Kidney tubule cell (primary cell): ENCODE measurements around the gene CDK14.

Experiments used
- DNase-seq: peaks from one replicate; pipeline ENCODE4 v3.0.0-alpha.2; 2018; ENCODE audit warnings: low spot score

Gene CDK14

GRCh38 chr7:90842430-90842788 is 246.3 kb downstream of the CDK14 start:
- no peak for DNase-seq

GRCh38 chr7:90843472-90843871 is 247.4 kb downstream of the CDK14 start:
- no peak for DNase-seq

GRCh38 chr7:90844421-90844820 is 248.3 kb downstream of the CDK14 start:
- DNase-seq: no peak

DNA sequence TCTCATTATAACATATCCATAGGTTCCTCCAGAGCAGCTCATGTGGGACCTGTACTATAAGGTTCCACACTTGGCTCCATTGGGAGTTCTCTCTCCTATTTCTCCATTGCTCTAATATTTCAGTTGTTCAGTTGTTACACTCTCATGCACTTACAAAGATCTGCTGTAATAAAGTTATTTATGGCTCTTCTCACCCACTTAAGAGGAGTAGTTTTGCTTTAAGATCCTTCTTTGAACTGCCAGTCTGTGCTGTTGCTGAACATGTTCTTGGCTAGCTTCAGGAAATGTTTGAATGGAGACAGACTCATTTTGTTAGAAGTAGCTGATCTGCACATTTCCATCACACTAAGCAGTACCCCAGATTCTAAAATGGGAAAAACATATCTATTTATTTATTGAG is 250.1 kb downstream of the CDK14 start:
- no peak for DNase-seq

- DNase-seq: no peak
Observed at GRCh38 chr7:90850066-90850465, 253.9 kb downstream of the CDK14 start.

DNA sequence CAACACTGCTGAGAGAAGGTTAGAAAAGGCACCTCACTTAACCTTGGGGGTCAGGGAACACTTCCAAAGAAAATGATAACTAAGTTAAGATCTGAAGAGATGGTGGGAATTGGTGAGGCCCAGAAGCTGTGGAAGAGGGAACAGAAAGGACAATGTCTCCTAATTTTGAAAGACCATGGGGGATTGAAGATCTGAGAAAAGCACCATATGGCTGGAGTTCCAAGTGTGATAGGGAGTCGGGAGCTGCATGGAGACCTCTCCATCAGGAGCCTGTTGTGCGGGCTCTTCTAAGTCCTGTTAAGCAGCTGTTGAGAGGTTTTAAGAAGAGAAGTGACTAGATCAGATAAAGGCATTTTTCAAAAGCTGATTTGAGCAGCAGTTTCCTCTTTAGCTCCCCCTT is 254.3 kb downstream of the CDK14 start:
- DNase-seq: no peak

DNA sequence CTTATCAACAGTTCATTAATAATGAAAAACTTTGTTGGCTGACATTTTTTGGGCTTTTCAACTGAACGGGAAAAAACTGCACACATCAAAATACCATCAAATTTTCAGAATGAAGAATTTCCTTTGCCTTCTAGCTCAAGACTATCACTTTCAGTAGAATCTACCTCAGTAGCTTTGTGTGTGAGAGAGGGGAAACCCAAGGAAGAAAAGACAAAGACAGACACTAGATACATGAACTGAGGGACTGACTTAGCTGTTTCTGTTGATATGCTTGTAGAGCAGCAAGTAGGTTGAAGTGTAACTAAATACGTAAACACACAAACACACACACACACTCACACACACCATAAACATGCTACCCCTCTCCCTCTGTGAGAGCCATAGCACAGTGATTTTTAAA is 257.1 kb downstream of the CDK14 start:
- no peak for DNase-seq

GRCh38 chr7:90856351-90857070 is 260.4 kb downstream of the CDK14 start:
- no peak for DNase-seq

GRCh38 chr7:90857603-90858002 is 261.5 kb downstream of the CDK14 start:
- no peak for DNase-seq

DNA sequence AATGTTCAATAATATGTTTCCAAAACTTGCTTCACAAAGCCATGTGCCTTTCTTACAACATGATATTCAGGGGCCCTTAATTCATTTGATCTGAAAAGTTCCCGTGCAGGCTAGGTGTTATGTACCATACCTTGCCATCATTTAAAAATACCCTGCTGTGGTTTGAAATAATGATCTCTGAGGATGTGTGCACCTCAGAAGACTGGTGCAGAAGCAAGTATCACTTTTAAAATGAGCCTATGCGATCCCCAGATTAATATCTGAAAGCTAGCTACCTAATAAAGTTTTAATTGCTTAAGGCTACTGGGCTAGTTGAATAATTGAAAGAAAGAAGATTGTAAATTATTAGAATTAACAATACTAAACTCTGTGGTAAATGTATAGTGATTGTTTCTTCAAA is 262.4 kb downstream of the CDK14 start:
- no peak for DNase-seq

DNA sequence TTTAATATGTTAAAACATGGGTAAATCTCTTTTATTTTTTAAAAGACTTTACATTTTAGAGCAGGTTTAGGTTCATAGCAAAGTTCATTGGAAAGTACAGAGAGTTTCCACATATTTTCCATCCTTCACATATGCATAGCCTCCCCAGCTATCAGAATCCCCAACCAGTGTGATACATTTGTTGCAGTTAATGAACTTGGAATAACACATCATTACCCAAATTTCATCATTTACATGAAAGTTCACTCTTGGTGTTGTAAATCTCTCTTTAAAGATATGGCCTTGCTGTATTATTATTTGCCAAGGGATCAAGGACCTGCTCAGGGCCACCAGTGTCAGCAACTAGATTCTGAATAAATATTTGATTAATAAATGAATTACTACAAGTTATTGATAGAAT is 263.4 kb downstream of the CDK14 start:
- DNase-seq: no peak

- no peak for DNase-seq
Observed at GRCh38 chr7:90864088-90864487, 268.0 kb downstream of the CDK14 start.

DNA sequence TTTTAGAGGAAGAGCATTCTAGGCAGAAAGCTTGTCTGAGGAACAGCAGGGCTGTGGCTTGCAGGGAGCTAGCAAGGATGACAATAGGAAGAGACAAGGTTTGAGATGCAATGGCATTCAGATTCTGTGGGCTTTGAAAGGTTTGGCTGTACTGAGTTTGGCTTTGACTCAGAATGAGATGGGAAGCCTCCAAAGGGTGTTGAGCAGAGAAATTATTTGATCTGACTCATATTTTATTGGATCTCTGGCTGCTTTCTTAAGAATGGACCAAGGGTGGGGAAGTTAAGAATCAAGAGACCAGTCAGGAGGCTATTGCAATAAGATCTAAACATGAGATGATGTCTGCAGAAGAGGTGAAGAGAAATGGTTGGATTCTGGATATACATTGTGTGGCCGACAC is 273.2 kb downstream of the CDK14 start:
- DNase-seq: no peak

DNA sequence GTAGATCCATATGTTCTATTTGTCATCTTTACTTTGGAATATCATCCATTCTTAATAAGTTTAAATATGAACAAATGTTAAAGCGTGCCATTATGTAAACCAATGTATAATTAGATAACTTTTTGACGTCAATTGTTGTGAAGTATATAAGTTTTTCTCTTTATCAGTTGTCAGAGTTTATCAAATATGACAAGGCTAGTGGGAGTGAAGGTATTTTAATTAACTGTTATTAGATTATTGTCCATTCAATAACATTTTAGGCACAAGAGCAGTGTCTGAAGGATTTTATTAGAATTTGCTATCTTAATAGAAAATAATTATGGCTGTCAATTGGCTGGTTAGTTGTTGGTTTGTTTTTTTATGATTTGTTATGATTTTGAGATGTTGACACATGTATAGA is 280.6 kb downstream of the CDK14 start:
- no peak for DNase-seq

DNA sequence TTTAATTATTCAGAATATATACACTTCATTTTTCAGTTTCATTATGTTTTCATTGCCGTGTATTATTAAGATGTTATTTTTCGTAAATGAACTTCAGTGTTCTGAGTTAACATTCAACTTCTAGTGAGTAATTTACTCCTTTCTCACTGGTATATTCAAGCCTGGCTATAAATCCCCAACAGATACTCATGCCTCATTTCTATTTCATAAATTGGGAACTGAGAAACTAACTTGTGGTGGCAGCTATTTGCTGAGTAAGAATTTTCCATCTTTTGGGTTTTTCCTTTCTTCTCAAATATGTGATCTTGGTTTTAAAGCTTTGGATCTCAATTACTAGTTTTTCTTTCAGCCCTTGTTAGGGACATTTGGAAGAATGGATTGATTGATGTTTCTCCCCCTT is 281.1 kb downstream of the CDK14 start:
- DNase-seq: no peak

DNA sequence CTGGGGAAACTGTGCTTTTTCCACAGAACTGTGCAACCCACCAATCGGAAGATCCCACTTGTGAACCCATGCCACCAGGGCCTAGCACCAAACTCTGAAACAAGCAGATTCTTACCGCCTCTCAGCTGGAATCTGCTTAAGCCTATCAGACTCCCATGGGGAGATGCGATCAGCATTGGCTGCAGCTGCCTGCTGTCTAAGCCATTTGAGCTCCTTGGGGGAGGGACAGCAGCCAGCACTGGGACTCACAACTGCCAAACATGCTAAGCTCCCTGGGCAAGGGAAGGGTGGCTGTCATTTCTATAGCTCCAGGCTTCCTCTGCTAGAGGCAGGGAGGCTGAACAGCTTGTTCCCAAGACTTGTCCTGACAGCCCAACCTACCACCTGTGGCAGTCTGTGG is 283.8 kb downstream of the CDK14 start:
- DNase-seq: no peak

- no peak for DNase-seq
Observed at GRCh38 chr7:90886416-90886815, 290.3 kb downstream of the CDK14 start.

DNA sequence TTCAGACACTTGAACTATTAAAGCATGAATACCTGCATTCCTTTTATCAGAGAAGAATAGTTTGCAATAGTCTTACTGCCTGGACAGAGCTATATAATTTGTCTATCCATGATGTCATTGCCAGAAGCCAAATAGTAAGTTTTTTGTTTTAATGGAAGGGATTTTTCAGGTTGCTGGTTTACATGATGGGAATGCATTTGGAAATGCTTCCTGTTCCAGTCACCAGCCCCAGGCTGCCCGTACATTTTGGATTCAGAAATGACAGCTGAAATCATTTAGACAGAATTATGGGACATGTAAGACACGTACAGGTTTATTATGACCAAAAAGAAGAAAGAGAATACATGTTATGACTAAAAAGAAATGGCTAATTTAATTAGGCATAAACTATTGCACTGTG is 293.1 kb downstream of the CDK14 start:
- no peak for DNase-seq

DNA sequence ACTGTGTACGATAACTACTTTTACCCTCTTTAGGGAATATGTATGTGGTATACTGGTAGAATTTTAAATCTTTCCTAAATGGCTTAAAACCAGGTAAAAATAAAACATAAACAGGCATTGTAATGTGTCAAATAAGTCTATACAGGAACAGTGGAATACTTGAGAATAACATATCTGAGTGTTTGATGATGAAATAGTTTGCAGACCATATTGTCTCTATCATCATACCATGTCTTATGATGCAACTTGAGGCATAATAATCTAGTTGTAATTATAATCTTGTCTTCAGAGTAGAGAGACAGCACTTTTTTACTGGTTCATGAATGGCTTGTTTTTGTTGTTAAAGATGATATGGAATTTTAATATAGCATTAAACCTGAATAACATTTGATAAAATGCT is 293.5 kb downstream of the CDK14 start:
- no peak for DNase-seq

GRCh38 chr7:90891529-90891928 is 295.4 kb downstream of the CDK14 start:
- no peak for DNase-seq

DNA sequence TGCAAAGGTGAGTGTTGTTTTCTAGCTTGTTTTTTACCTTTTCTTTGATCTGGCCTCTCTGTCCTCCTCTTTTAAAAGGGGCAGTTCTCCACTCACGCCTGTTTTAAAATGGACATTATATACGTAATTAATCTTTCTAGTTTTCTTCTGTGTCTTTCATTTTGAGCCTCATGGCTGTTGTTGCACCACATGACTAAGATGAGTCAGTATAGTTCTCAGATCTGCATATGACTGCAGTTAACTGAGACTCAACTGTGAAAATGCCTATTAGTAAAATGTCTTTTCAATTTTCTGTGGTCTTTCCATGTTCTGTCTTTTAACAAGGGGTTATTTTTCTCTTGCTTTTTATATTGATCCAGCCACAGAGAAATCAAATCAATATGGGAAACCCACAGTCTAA is 296.1 kb downstream of the CDK14 start:
- DNase-seq: peak; percentile 4

DNA sequence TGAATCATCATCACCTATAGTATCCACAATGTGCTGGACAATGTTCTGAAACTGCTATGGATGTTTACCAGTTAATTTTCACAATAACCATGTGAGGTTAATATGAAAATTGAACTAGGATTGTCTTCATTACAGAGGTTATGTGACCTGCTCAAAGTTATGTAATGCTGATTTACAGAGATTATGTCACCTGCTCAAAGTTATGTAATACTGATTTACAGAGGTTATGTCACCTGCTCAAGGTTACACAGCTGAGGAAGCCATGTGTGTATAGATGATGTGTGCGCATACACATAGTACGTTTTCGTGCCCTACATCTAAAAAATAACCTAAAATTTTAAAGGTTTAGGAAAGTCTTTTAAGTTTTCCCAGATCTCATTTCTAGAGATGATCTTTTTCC is 298.0 kb downstream of the CDK14 start:
- no peak for DNase-seq

DNA sequence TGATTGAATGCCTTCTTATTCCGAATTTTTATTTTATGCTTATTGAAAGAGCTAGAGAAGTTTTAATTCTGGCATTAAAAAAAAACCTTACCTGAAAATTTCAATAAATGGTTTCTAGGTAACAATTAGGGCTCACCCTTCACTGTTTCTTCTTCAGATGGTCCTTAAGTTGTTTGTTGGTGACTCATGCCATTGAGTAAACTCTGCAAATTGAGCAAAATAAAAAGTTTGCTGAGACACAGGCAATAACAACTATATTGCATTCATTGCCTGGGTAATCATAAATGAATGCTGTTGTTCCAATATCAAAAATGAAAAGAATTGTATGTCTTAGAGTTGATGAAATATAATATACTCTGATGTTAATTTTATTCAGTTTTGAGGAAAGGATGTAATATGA is 300.3 kb downstream of the CDK14 start:
- DNase-seq: no peak

DNA sequence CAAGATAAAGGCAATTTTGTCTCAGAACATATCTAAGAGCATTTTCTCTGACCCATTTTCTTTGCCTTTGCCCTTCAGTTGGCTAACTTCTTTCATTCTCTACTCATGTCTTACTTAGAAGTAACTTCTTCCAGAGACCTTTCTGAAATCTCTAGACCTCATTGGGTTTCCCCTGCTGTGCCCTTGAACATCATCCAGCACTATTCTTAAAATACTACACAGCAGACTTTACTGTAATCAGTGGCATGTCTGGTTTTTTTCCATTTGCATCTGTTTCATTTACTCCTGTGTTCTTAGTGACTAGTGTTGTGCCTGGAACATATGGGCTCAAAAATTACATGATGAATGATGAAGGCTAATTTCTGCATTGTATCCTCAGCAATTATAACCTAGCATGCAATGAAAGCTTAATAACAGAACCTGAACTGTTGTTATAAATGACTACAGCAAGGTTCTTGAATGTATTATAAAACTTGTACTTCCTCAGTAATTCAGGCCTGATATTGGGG is 301.9 kb downstream of the CDK14 start:
- DNase-seq: no peak
